HPDE6-E6E7 (cell line): ENCODE data around the gene SSNA1.

Experiments
- DNase-seq: peaks from one replicate; pipeline ENCODE4 v3.0.0; 2011; ENCODE audit warnings: missing footprints; ENCODE audit errors: extremely low spot score

Gene SSNA1

DNA sequence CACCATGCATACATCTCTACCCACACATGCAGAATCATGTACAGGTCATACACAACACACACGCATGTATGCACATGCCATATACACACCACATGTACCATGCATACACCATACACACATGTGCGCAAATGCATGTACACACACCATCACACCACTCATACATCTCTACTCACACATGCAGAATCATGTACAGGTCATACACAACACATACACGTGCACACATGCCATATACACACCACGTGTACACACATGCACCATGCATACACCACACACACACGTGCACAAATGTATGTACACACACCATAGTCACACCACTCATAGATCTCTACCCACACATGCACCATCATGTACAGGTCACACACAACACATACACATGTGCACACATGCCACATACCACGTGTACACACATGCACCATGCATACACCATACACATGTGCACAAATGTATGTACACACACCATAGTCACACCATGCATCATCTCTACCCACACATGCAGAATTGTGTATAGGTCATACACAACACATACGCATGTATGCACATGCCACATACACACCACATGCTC lies 35.6 kb upstream of the SSNA1 start:
- DNase-seq: no peak

DNA sequence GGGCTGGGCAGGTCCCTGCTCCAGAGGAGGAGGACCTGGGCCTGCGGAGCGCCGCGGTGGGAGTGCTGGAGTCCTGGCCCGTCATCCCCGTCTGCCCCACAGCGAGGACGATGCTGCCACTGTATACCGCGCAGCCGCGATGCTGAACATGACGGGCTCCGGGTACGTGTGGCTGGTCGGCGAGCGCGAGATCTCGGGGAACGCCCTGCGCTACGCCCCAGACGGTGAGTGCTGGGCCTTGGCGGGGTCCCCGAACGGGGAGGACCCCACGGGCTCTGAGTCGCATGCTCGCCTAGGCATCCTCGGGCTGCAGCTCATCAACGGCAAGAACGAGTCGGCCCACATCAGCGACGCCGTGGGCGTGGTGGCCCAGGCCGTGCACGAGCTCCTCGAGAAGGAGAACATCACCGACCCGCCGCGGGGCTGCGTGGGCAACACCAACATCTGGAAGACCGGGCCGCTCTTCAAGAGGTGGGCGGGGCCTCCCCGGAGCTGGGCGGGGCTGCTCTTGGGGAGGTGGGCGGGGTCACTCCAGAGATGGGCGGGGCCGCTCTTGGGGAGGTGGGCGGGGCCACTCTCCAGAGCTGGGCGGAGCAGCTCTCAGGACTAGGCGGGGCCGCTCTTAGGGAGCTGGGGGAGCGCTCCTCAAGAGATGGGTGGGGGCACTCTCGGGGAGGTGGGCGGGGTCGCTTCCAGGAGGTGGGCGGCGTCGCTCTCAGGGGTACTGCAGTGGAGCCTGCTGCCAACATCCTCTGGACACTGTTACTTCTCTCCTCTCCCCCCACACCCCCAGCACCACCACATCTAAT lies 31.7 kb upstream of the SSNA1 start:
- DNase-seq: no peak

DNA sequence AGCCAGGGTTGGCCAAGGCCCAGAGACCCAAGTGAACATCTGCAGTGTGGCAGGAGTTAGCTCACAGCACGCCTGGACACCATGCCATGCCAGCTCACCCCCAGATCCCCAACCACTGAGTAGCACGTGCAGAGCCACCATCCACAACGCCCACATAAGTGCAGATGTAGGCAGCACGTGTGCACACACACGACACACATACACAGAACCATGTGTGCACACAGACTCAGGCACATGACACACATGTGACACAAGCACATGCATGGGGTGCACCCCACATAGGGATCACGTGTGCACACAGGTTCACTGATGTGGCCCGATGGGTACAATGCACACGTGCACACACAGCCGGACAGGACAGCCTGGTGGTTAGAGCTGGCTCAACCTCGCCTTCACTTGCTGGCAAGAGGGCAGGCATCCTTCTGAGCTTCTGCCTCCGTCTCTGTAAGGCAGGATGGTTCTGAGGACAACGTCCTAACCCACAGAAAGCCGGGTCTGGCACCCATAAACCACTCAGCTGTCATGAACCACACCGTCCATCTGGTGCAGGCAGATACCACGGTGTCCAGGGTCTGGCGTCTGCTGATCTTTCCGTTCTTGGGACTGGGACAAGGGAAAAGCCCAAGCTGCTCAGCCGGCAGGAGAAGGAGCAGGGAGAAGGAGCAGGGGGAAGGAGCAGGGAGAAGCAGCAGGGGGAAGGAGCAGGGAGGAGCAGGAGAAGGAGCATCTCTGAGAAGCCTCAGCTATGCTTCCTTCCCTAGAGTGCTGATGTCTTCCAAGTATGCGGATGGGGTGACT lies 30.7 kb upstream of the SSNA1 start:
- no peak for DNase-seq

DNA sequence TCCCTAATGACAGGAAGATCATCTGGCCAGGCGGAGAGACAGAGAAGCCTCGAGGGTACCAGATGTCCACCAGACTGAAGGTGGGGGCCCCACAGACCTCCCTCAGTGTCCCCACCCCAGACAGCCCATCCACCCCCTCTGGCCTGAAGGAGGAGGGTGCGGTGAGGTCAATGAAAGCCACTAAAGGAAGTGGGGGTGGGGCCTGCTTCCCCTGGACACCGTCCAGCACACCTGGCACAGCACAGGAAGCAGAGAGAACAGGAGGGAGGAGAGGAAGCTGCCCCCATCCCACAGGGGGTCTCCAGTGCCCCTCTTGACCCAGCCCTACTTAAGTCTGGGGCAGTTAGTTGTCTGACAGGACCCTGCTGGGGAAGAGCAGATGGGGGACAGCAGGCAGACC lies 29.9 kb upstream of the SSNA1 start:
- no peak for DNase-seq

DNA sequence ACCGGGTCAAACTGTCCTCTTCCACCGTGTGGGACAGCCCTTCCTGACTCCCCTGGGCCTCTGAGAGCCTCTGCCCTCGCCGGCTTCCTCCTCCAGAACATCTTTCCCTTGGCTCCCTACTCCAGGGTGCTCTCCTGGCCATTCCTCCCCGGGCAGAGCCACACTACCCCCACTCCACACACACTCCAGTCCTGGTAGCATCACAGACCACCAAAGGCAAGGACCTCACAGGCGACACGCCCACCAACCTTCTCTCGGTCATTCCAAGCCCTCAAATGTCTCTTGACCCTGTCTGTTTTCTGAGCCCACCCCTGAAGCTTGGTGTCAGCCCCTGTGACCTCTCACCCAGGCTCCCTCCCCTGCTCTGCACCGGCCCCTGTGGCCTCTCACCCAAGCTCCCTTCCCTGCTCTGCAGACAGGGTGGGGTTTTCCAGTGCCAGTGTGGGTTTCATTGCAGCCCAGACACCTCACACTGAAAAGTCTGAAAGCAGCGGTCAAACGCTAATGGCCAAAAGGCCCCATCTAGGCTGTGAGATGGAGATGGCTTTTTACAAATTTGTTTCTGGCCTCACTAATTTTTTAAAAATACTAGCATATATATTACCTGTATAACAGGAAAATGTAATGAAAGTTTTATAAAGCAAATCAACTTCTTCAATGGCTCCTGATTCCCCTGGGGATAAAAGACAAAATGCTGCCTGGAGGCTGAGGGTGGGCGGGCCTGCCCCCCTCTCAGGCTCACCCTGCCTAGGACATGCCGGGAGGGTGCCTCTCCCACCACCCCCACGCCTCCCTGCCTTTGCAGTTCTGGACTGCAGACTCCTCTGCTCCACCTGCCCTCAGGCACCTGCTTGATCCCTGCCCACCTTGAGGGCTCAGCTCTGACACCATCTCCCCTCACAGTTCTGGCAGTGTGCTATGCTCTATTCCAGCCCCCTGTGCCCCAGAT lies 29.1 kb upstream of the SSNA1 start:
- DNase-seq: no peak

DNA sequence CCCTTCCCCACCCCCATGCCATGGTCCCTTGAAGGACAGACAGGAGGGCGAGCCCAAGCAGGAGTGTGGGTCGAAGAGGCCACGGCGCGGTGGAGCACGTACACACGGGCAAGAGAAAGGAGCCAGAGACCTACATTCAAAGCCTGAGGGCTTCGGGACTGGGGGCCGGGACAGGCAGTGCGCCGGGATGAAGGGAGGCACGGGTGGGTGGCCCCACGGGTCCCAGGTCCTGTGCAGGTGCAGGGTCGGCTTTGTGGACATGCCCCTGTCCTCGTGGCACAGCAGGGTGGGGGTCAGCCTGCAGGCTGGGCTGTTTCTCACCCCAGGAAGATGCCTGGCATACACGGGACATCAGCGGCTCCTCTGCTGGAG lies 28.4 kb upstream of the SSNA1 start:
- no peak for DNase-seq

DNA sequence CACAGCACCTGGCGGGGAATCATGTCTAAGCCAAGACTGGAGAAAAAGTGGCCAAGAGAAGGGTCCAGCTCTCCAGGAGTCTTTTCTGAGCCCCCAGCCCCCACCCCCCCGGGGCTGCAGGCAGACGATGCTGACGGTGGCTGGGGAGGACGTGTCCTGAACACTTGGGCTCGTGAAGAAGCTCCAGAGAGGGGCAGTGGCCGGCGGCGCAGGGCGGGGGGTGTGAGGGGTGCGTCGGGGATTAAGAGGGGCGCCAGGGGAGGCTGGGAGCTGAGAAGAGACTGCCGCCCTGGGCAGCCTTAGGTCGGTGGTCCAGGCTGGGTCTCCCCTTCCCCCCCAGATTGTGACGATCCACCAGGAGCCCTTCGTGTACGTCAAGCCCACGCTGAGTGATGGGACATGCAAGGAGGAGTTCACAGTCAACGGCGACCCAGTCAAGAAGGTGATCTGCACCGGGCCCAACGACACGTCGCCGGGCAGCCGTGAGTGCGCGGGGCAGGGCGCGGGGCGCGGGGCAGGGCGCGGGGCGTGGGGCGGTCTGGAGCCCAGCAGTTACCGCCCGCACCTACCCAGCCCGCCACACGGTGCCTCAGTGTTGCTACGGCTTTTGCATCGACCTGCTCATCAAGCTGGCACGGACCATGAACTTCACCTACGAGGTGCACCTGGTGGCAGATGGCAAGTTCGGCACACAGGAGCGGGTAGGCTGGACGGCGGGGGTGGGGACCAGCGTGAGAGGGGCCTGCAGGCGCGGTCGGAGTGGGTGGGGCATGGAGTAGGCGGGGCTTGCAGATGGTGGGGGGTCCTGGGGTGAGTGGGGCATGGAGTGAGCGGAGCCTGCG lies 27.5 kb upstream of the SSNA1 start:
- no peak for DNase-seq

DNA sequence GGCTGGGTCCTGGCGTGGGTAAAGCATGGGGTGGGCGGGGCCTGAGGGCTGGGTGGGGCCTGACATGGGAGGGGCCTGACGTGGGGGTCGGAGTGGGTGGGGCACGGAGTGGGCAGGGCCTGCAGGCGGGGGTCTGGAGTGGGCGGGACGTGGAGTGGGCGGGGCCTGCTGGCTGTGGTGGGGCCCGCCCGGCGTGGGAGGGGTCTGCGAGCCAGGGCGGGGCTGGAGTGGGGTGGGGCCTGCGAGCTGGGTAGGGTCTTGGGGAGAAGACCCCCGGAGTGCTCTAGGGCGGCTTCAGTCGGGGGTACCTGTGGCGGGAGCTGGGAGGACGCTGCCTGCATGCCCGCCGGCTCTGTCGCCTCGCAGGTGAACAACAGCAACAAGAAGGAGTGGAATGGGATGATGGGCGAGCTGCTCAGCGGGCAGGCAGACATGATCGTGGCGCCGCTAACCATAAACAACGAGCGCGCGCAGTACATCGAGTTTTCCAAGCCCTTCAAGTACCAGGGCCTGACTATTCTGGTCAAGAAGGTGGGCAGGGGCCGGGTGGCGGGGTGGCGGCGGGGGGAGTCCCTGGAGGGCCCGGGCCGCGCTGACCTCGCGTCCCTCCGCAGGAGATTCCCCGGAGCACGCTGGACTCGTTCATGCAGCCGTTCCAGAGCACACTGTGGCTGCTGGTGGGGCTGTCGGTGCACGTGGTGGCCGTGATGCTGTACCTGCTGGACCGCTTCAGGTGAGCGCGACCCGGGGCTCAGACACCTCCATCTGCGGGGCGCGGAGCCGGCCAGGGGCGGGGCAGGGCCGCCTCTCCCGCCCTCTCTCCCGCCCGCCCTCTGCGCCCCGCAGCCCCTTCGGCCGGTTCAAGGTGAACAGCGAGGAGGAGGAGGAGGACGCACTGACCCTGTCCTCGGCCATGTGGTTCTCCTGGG lies 26.7 kb upstream of the SSNA1 start:
- DNase-seq: no peak

DNA sequence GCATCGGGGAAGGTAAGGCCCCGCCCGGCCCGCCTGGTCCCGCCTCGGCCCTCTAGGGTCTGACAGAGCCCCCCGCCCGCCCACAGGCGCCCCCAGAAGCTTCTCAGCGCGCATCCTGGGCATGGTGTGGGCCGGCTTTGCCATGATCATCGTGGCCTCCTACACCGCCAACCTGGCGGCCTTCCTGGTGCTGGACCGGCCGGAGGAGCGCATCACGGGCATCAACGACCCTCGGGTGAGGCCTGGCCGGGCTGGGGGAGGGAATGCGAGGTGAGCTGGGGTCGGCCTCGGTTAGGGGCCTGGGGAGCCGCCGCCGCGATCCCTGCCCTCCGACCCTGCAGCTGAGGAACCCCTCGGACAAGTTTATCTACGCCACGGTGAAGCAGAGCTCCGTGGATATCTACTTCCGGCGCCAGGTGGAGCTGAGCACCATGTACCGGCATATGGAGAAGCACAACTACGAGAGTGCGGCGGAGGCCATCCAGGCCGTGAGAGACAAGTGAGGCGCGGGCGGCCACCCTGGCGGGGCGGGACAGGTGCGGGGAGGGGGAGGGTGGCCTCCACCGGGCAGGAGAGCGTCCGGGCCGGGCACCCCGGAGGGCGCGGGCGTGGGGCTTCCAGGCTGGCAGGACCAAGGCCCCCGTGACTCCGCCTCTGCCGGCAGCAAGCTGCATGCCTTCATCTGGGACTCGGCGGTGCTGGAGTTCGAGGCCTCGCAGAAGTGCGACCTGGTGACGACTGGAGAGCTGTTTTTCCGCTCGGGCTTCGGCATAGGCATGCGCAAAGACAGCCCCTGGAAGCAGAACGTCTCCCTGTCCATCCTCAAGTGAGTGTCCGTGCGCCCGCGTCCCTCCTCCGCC lies 25.7 kb upstream of the SSNA1 start:
- no peak for DNase-seq

DNA sequence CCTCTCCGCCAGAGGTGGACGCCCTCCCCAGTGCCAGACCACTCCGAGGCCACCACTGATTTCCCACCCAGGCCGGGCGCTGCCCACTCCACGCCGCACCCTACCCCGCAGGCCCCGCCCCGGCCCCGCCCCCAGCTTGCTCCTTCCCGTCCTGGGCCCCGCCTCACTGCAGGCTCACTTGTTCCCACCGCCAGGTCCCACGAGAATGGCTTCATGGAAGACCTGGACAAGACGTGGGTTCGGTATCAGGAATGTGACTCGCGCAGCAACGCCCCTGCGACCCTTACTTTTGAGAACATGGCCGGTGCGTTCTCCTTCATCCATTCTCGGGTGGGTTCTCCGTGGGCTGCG lies 25.1 kb upstream of the SSNA1 start:
- DNase-seq: no peak

DNA sequence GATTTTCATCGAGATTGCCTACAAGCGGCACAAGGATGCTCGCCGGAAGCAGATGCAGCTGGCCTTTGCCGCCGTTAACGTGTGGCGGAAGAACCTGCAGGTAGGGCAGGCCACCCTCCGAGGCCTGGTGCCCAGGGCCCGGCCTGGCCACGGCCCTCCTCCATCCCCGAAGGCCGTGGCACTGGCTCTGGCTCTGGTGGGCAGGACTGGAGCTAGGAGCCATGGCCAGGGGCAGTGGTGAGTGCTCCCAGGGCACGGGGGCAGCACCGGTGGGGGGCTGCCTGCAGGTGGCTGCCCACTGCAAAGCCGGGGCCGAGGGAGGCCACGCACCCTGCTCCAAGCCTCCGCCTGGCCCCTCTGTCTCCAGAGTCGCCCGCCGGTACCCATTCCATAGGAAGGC lies 24.7 kb upstream of the SSNA1 start:
- DNase-seq: no peak

DNA sequence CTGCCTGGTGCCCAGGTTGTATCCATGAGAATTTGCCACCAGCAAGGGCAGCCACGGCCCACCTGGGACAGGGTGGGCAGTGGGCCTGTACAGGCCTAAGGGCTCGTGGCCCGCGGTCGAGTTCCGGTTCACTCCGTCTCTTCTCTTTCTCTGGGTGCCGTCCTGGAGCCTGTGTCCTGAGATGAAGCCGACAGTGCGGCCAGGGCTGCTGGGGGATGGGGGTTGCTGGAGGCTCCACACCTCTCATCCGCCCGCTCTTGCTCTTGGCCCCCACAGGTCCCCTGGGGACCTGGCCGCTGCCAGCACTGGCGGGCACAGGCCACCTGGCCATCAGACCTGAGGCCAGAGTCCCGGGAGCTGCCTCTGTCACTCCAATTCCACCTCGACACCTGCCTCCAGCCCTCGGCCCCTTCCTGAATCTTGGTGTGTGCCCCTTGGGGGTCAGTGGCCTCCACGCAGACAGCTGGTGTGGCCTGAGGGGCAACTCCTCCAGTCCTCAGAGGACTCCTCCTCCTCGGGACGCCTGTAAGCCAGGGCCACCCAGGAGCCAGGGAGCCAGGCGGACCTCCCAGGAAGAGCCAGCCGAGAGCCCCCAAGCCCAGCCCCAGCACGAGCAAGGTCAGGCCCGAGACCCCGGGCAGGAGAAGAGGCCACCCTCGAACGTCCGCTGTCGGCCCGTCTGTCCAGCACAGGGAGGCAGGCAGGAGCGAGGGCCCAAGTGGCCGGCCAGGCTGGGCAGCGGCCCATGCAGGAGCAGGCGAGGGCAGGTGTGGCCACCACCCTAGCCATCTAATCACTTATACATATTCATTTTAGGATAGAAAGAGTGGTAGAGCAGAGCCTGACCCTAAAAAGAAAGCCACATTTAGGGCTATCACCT lies 23.9 kb upstream of the SSNA1 start:
- no peak for DNase-seq

DNA sequence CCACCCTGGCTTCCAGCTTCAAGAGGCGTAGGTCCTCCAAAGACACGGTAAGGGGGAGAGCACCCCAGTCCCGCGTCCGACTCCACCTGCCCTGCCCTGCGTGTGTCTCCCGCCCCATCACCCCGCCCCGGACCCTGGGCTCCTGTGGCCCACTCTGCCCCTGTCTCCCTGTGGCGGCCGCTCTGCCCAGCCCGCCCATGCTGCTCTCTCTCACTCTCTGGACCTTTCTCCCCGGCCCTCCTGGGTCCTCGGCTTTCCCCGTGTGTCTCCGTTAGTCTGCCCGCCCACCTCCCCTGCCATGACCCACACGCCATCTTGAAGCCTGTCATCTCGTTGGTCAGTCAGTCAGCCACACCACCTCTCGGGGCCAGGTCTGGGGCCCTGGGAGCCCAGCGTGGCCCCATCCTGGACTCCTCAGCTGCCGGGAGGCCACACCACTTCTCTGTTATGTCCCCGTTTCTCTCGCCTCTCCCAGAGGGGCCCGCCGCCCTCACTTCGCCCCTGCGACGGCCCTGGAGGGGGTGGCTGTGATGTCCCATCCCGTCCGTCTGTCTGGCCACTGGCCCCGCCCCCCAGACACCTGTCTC lies 23.1 kb upstream of the SSNA1 start:
- no peak for DNase-seq

DNA sequence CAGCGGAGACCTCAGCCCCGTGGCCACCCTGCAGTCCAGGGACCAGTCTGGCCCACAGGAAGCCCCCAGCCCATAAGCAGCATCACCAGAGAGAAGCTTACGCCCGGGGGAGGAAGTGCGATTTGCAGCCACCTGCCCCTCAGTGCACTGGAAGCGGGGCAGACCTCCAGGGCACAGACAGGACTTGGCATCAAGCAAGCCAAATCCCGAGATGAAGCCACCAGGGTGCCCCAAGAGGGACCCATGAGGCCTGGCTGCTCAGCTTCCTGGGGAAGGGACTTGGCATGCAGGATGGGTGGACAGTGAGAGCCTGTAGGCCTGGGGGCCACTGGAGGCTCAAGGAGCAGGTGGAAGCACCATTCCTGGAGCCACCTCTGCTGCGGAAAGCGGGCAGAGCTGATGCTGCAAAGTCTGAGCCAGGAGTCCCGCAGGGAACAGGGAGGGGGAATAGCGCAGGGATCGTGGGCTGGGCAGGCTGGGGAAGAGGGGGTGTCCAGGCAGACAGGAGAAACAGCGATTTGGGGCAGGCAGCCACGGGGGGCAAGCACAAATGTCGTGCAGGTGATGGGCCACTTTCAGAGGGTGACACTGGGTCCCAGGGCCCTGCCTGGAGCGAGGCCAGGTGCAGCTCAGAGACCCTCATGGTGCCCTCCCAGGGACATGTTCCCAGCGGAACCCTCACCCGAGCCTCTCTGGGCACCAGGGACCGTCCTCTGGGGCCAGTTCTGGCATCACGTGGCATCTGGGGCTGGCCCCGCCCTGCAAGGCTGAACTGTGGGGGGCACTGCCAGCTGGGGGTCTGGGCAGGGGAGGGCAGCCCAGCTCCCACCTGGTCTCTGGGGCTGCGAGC lies 21.9 kb upstream of the SSNA1 start:
- no peak for DNase-seq

DNA sequence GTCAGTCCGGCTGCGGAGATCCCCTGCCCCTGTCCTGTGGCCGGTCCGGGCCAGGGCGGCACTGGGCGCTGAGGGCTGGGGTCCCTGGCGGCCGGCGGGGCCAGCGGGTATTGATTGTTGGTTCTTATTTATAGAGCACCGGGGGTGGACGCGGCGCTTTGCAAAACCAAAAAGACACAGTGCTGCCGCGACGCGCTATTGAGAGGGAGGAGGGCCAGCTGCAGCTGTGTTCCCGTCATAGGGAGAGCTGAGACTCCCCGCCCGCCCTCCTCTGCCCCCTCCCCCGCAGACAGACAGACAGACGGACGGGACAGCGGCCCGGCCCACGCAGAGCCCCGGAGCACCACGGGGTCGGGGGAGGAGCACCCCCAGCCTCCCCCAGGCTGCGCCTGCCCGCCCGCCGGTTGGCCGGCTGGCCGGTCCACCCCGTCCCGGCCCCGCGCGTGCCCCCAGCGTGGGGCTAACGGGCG lies 21.2 kb upstream of the SSNA1 start:
- DNase-seq: no peak

DNA sequence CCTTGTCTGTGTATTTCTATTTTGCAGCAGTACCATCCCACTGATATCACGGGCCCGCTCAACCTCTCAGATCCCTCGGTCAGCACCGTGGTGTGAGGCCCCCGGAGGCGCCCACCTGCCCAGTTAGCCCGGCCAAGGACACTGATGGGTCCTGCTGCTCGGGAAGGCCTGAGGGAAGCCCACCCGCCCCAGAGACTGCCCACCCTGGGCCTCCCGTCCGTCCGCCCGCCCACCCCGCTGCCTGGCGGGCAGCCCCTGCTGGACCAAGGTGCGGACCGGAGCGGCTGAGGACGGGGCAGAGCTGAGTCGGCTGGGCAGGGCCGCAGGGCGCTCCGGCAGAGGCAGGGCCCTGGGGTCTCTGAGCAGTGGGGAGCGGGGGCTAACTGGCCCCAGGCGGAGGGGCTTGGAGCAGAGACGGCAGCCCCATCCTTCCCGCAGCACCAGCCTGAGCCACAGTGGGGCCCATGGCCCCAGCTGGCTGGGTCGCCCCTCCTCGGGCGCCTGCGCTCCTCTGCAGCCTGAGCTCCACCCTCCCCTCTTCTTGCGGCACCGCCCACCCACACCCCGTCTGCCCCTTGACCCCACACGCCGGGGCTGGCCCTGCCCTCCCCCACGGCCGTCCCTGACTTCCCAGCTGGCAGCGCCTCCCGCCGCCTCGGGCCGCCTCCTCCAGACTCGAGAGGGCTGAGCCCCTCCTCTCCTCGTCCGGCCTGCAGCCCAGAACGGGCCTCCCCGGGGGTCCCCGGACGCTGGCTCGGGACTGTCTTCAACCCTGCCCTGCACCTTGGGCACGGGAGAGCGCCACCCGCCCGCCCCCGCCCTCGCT lies 20.5 kb upstream of the SSNA1 start:
- no peak for DNase-seq
